HepG2 (cell line): ENCODE results near the gene SETD1B. TPM values are rescaled to one million over a fixed set of nuclear protein-coding genes. Genes with fewer than 3 reads are reported as not detected.

Source experiments
- ATAC-seq: fragments of 200-7000 bp; cut with Tn5 transposase; 3 replicates; pipeline ENCODE4 v1.9.1; 2020; ENCODE audit warnings: mild to moderate bottlenecking, moderate library complexity
- BruUV-seq: library from RNA; stranded (reverse); fragments of 400-500 nt; replicated peaks from 2 replicates; lab custom pipeline; 2021; lab: Mats Ljungman, UMichigan
- CTCF ChIA-PET: fragments of 300-600 bp; formaldehyde crosslinking; extraction: SDS; loops from one replicate; lab custom pipeline; 2021; ENCODE audit warnings: low total read pairs, inconsistent platforms, low intra/inter-chr PET ratio; lab: Yijun Ruan, JAX
- POLR2A ChIA-PET: fragments of 350-600 bp; sonication (Branson Sonifier 250); formaldehyde crosslinking; loops from one replicate; lab custom pipeline; 2020; ENCODE audit warnings: antibody characterized with exemption, inconsistent platforms; lab: Yijun Ruan, JAX
- DNase-seq: peaks from one replicate; pipeline ENCODE4 v3.0.0-alpha.2; 2015; ENCODE audit warnings: low spot score
- FAIRE-seq: peaks from 3 replicates; lab custom pipeline; 2011; peaks lifted over from hg19 to GRCh38; lab: Jason Lieb, UNC
- H2AFZ ChIP-seq: one replicate; pipeline ENCODE4 v1.6.1; 2011; ENCODE audit warnings: low read length, inconsistent platforms
- H3K27ac ChIP-seq: fragments of 300-600 bp; 3 replicates; pipeline ENCODE4 v1.8.0; 2011; ENCODE audit warnings: mixed run types, mild to moderate bottlenecking, mixed read lengths, low read length, inconsistent platforms; ENCODE audit not compliant: insufficient read depth; ENCODE audit errors: extremely low read length
- H3K27me3 ChIP-seq, 2 experiments: fragments of 200-600 bp in 1 of 2; 2 replicates in 1 of 2; 3 replicates in 1 of 2; pipeline versions ENCODE4 v1.6.0 to v1.8.0; 2011; ENCODE audit warnings: low read length in 2 of 2, mild to moderate bottlenecking in 2 of 2, moderate library complexity in 2 of 2, inconsistent platforms in 1 of 2; ENCODE audit not compliant: insufficient read depth in 2 of 2, control insufficient read depth in 1 of 2
- H3K36me3 ChIP-seq, 2 experiments: fragments of 200-600 bp in 1 of 2; replicated peaks in 1 of 2; 2 replicates in 1 of 2; 3 replicates in 1 of 2; pipeline versions ENCODE4 v1.5.1 to v1.8.0; 2011; ENCODE audit warnings: low read length in 2 of 2, inconsistent platforms in 1 of 2; ENCODE audit not compliant: insufficient read depth in 2 of 2, control insufficient read depth in 1 of 2
- H3K4me1 ChIP-seq: 2 replicates; pipeline ENCODE4 v1.5.1; 2012; ENCODE audit warnings: low read length, inconsistent platforms; ENCODE audit not compliant: insufficient read depth
- H3K4me2 ChIP-seq: 2 replicates; pipeline ENCODE4 v1.6.0; 2011; ENCODE audit warnings: low read depth, low read length, inconsistent platforms
- H3K4me3 ChIP-seq, 3 experiments: fragments of 200-600 bp in 1 of 3; sonication (generic), shearing (Covaris generic) in 1 of 3; replicated peaks in 1 of 3; 2 replicates each; pipeline ENCODE4 v1.5.1; 2011 to 2016; ENCODE audit warnings: low read length in 3 of 3, inconsistent platforms in 2 of 3, low read depth in 2 of 3, mild to moderate bottlenecking in 2 of 3, control low read depth in 1 of 3, mixed read lengths in 1 of 3; ENCODE audit not compliant: insufficient read depth in 1 of 3
- H3K79me2 ChIP-seq: one replicate; pipeline ENCODE4 v1.6.1; 2011; ENCODE audit warnings: low read length, inconsistent platforms; ENCODE audit not compliant: insufficient read depth
- H3K9ac ChIP-seq: 2 replicates; pipeline ENCODE4 v1.6.0; 2011; ENCODE audit warnings: mild to moderate bottlenecking, low read depth, low read length, inconsistent platforms; ENCODE audit not compliant: insufficient read depth
- H3K9me3 ChIP-seq: 2 replicates; pipeline ENCODE4 v1.5.1; 2012; ENCODE audit warnings: mild to moderate bottlenecking, low read length
- H4K20me1 ChIP-seq: 2 replicates; pipeline ENCODE4 v1.6.0; 2011; ENCODE audit warnings: inconsistent platforms, mild to moderate bottlenecking, low read length, moderate library complexity; ENCODE audit not compliant: insufficient read depth
- CBX1 ChIP-seq: IDR thresholded peaks from one replicate; pipeline ENCODE4 v1.6.1; 2016; ENCODE audit warnings: antibody characterized with exemption, low read depth
- EZH2 ChIP-seq: conservative IDR thresholded peaks from 2 replicates; pipeline ENCODE4 v1.6.1; 2012; ENCODE audit warnings: mild to moderate bottlenecking, low read depth, low read length, moderate library complexity
- HMGXB3 ChIP-seq: sonication (generic); formaldehyde crosslinking; IDR thresholded peaks from 2 replicates; pipeline ENCODE4 v1.4.0; 2020; ENCODE audit warnings: missing genetic modification reagents, borderline replicate concordance
- MEIS2 ChIP-seq: sonication (generic); formaldehyde crosslinking; IDR thresholded peaks from 2 replicates; pipeline ENCODE4 v1.9.0; 2021; ENCODE audit warnings: mild to moderate bottlenecking, missing genetic modification reagents
- NCOA1 ChIP-seq: sonication (generic); formaldehyde crosslinking; IDR thresholded peaks from 2 replicates; pipeline ENCODE4 v1.9.0; 2021; ENCODE audit warnings: missing genetic modification reagents
- NFYB ChIP-seq: sonication (generic); formaldehyde crosslinking; IDR thresholded peaks from 2 replicates; pipeline ENCODE4 v1.4.0; 2020; ENCODE audit warnings: missing genetic modification reagents
- NFYC ChIP-seq: IDR thresholded peaks from 2 replicates; pipeline ENCODE4 v1.6.1; 2016; ENCODE audit warnings: missing genetic modification reagents, missing compliant biosample characterization
- SMYD3 ChIP-seq: sonication (generic); formaldehyde crosslinking; IDR thresholded peaks from 2 replicates; pipeline ENCODE4 v1.8.1; 2023; ENCODE audit warnings: mild to moderate bottlenecking, missing genetic modification reagents
- ZNF776 ChIP-seq: sonication (generic); formaldehyde crosslinking; IDR thresholded peaks from 2 replicates; pipeline ENCODE4 v1.4.0; 2020; ENCODE audit warnings: mild to moderate bottlenecking, missing genetic modification reagents
- WGBS: methylation state at CpG from one replicate; pipeline ENCODE4 v1.1.6; 2017; ENCODE audit warnings: low lambda C conversion rate; 5-methylcytosine and 5-hydroxymethylcytosine counted together
- in situ Hi-C: cut with HindIII; loops from 2 replicates; pipeline ENCODE4 v1.10.0; 2017; ENCODE audit warnings: low pct_unique_long_range_greater_than_20kb; ENCODE audit not compliant: extremely low pct_ligation_motif_present
- intact Hi-C: fragments of 100-400 bp; cut with micrococcal nuclease; formaldehyde crosslinking; loops from one replicate; pipeline ENCODE4 v1.10.0; 2022; ENCODE audit not compliant: unreplicated experiment
- polyA plus RNA-seq, 8 experiments: library from polyadenylated mRNA; depleted of rRNA in 3 of 8; stranded (reverse) in 7 of 8; unstranded in 1 of 8; fragments of >200 nt; fragmentation: Illumina TruSeq in 4 of 8; extraction: Trizol in 4 of 8; gene quantifications; 2 replicates each; pipeline versions ENCODE4 v1.2.1 to v1.2.3, GENCODE V29; 2011 to 2016; ENCODE audit warnings: low read depth in 4 of 8, missing spikeins in 1 of 8, mixed read lengths in 1 of 8; ENCODE audit not compliant: insufficient read depth in 1 of 8
- total RNA-seq, 5 experiments: library from RNA; depleted of rRNA; stranded (reverse); fragments of >200 nt; fragmentation: Illumina TruSeq; extraction: Trizol; gene quantifications; 2 replicates each; pipeline ENCODE4 v1.2.3, GENCODE V29; 2016; ENCODE audit warnings: low read depth in 1 of 5

The SETD1B gene
- total and polyA plus RNA-seq, 2 of the 13 experiments (the other 11 are each of a cell fraction or from before 2014, with no cell fraction given), result 1.1 to 1.4 TPM

- TF ChIP-seq ZNF776 (CRISPR knock-in tag), result no peak
- TF ChIP-seq CBX1, result no peak
- no peak for TF ChIP-seq SMYD3 (CRISPR knock-in tag)
- TF ChIP-seq NCOA1 (CRISPR knock-in tag), result no peak
- no peak for TF ChIP-seq EZH2
- Histone ChIP-seq H4K20me1 (no peaks in the 10 kb centered on the region), H3K4me3 (no peak overlapping the region), H3K79me2 (no peaks in the 10 kb centered on the region), H3K27me3 (no peaks in the 10 kb centered on the region), H2AFZ (no peak overlapping the region), H3K4me2 (no peak overlapping the region), H3K36me3 (no peaks in the 10 kb centered on the region), H3K9me3 (no peaks in the 10 kb centered on the region), H3K9ac (no peak overlapping the region), H3K4me1 (peaks cover 18% of the 10 kb centered on the region), H3K27ac (no peak overlapping the region)
- no peak for FAIRE-seq
- intact Hi-C loops, result no loop called here
- no peak for DNase-seq
- 100% methylated on average over 1 of the region's 3 CpGs for WGBS
- in situ Hi-C loops, result no loop called here
- POLR2A ChIA-PET, result no interaction called here
- ATAC-seq, result no peak
- CTCF ChIA-PET, result no interaction called here
- BruUV-seq, result no TSS peak
Observed at GRCh38 chr12:121871467-121871866, 67.7 kb downstream of the SETD1B start.

GRCh38 chr12:121872546-121873215 is 68.9 kb downstream of the SETD1B start:
- Histone ChIP-seq H3K4me2 (no peak overlapping the region), H3K4me3 (no peak overlapping the region), H3K36me3 (no peaks in the 10 kb centered on the region), H3K27me3 (no peaks in the 10 kb centered on the region), H3K9ac (no peak overlapping the region), H4K20me1 (no peaks in the 10 kb centered on the region), H3K9me3 (no peaks in the 10 kb centered on the region), H3K4me1 (peaks cover 29% of the 10 kb centered on the region), H2AFZ (no peak overlapping the region), H3K27ac (peak overlapping the region; percentile 26), H3K79me2 (no peaks in the 10 kb centered on the region)
- WGBS, result 50% methylated on average over 5 of the region's 5 CpGs
- in situ Hi-C loops, result no loop called here
- CTCF ChIA-PET, result no interaction called here
- intact Hi-C loops, result no loop called here
- BruUV-seq, result no TSS peak
- POLR2A ChIA-PET, result interaction anchor here (1.5 kb wide), 1 partner anchor 10 kb away, joined by 7 read pairs; no protein-coding TSS in a partner anchor
- FAIRE-seq (no peak), DNase-seq (no peak), ATAC-seq (no peak)
- TF ChIP-seq MEIS2 (CRISPR knock-in tag) (no peak), NFYB (peak; percentile 38; the same call in 1 of the 2 replicates), NFYC (CRISPR knock-in tag) (peak; percentile 19; the same call in 1 of the 2 replicates), HMGXB3 (CRISPR knock-in tag) (peak; percentile 95)
